Measurements from ENCODE around the gene DLGAP1.

The DLGAP1 gene

DNA sequence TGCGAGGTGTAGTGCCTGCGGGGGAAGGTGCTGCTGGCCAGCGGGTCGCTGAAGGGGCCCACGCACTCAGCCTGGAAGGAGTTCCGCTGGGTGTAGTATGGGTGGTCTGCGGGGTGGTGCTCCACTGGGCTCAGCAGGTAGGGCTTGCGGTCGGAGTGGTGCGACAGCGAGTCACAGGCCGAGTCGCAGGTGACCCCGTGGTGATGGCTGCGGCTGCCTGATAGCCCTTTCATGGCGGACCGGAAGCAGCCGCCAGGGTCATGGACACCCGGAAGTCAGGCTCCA, 575.3 kb downstream of the DLGAP1 start:
- DNase-seq: no peak

DNA sequence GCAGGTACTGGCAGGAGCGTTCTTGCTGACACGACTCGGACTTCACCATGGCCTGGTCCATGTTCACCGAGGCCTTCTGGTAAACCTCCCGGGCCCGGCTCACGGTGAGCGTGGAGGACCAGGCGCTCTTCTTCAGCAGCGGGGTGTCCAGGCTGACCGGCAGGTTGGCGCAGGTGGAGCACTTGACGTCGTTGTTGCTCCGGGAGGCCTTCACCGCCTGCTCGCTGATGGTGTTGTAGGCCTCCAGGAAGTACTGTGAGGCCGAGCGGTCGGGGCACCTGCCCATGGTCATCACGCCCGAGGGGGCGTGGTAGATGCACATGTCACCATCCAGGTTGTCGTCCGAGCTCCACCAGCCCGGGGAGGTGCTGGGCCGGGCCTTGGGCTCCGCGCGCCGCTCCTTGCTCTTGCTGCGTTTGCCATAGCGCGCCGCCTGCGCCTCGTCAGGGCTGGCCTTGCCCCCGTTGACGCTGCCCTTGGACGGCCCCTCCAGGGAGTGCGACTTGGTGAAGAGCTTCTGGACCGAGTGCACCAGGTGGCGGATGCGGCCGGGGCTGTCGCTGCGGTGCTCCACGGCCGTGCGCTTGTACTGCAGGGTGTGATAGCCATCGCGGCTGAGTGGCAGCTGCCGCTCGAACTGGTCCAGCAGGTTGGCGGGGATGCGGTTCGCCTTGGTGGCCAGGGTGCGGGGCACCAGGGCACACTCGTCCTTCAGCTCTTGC, 575.8 kb downstream of the DLGAP1 start:
- DNase-seq: no peak

DNA sequence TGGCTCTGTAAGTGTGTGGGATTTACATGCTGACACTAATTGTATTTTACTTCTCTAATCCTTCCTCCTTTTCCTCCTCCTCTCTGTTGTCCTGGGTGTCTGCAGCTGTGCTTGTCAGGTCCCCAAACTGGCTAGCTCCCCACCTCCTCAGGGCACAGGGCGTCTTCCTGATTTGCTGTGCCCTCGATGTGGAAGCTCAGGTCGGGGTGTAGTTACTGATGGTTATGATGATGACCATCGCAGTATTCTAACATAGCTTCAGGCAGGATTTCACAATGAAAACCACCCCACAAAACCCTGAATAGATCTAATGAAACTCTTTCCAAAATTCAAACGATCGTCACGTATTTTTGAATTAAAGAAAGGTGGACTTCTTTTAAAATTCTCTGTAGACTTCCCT, 576.7 kb downstream of the DLGAP1 start:
- no peak for DNase-seq

DNA sequence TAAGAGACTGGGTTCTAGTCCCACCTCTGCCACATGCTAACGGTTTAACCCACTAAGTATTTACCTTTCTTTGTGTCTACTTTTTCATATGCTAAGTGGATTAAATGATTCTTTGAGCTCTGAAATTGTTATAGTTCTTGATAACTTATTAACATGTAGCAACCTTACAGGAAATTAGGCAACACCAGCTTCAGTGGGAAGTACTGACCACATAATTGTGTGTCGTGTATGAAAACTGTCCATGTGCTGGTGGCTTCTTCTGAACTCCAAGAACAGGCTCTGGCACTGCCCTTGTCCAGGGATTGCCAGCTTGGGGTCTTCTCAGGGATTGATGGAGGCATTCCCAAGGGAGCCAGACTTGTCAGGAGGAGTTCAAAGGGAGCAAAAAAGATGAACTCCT, 577.4 kb downstream of the DLGAP1 start:
- no peak for DNase-seq

DNA sequence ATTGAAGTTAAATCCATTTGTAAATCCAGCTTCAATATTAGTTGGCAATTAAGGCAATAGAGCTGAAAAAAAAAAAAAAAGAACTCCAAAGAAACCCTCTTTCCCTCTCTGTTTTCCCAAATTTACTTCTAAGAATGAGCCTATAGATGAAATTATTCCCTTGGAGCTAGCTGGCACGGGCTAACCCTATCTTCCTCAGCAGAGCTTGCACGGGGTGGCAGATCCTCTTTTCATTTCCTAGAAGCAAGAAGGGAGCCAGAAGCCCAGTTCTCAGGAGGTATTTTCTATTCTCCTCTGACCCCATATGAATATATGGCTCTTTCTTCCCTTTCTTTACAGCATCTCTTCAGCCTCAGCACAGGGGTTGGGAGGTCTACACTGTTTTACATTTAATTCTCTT, 579.1 kb downstream of the DLGAP1 start:
- DNase-seq: no peak

DNA sequence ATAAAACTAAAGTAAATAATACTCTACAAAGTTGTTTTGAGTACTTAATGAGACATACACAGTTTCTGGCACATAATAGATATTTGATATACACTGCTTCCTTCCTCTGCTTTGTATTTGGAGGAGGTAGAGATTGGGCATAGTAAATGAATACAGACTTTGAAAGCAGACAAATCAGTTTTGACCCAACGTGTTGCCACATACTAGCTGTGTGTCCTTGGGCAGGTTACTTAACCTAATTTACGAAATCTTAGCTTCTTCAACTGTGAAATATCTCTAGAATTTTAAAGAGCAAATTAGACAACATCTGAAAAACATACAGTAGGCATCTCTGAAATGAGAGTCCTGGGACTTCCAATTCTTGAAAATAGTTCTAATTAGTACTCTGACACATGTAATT, 579.7 kb downstream of the DLGAP1 start:
- no peak for DNase-seq

DNA sequence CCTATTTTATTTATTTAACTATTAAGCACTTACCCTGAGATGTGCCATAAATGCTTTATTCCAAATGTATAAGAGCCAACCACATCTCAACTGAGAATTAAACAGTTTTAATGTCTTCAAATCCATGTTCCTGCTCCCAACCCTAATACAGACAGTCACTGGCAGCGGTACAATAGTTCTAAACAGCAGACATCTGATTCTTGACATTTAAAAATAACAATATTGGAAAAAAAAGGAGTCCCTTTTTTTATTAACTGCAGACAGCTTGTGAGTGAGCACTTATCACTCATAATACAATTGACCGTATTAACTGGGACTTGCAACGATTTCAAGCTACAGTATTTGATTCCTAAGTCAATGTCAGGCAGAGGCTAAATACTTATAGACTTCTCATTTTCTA, 580.5 kb downstream of the DLGAP1 start:
- no peak for DNase-seq

DNA sequence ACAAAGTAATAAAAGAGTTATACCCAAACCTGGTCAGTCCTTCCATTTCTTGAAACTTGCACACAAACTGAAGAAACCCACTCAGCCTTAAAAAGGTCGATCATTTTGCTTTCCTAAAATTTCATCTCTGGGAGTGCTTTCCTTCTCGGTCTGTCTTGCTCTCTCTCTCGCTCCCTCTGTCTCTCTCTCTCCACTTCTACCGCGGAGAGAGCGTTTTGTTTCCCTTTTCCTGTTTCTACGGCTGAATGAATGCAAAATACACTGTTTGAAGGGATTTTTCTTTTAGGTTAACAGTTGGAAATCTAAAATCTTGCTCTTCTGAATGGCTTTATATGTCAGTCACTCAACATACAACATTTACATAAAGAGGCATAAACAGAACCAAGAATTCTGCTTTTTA, 581.0 kb downstream of the DLGAP1 start:
- no peak for DNase-seq

DNA sequence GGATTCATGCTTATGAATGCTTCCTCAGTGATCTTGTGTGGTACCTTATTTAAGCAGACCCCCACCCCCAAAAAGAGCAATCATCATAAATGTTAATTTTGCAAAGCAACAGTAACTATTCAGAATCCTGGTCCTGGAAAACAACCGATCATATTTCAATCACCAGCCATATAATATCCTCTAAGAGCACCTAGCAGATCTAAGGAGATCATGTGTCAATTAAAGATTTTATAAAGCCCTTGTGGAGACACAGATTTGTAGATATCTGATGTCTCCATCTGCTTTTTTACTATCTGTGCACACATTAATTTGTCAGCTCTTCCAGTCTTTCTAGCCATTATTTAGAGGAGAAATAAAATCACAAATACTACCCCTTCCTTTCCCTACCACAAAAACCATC, 581.4 kb downstream of the DLGAP1 start:
- no peak for DNase-seq

DNA sequence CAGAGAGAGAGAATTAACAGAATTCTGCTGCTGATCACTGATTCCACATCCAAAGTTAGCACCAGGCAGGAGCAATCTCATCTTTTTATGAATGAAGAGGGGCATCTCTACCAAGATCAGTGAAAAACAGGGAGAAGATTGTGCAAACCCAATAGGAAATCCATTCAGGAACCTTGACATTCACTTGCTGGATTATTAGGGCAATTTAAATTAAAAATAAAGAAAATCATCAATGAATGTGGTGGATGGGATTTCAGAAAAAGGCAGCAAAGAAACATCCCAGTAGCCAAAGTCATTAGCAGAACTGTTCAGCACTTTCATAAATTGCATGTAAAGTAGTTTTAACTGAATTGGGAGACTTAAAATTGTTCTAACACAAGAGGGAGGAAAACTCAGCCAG, 581.9 kb downstream of the DLGAP1 start:
- DNase-seq: no peak

DNA sequence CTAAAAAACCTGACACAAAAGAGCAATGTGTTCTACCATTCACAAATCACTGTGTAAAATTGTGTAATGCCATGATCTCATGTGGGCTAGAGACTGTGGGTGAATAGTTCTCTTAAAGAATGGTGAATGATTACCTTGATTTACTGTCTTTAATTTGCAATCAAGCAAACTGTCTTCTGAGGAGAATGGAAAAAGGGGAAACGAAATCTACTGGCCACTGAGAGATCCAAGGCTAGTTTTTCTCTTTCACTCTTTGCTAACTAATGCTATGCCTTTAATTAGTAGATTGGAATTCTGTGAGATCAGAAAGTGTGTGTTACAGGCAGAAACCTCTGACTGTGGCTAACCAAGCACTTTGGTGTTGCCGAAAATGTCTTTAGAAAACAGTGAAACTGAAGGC, 582.5 kb downstream of the DLGAP1 start:
- no peak for DNase-seq

DNA sequence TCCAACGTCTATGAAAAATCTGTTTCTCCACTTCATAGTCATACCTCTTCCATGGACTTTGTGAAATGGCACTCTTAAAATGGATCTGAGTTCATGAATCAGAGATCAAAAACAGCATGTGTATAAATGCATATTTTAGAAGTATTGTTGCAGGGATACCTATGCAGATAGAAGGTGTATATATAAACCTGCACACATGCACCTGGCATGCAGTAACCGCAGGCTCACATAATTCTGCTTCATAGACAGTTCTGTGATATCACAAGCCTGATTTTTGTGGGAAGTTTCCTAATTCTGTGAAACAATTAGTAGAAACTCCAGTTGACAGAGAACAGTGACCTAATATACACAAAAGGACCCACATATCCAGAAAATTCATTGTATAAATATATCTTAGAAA, 583.4 kb downstream of the DLGAP1 start:
- no peak for DNase-seq

DNA sequence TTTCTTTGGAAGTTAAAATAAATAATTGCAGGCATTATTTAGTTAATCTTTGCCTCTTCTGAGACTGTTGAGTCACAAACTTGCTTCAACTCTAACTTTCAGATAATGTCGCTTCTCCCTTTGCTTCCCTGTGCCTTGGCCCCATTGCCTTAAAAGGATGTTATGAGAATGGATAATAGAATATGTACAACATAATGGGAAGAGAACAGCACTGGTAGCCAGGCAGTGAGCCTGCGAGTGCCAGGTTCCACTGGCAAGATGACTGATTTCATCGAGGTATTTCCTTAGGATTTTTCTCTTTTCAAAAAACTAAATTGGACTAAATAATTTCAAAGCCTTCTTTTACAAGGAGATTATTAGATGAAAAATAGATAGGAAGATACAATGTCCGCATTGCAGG, 584.2 kb downstream of the DLGAP1 start:
- no peak for DNase-seq

DNA sequence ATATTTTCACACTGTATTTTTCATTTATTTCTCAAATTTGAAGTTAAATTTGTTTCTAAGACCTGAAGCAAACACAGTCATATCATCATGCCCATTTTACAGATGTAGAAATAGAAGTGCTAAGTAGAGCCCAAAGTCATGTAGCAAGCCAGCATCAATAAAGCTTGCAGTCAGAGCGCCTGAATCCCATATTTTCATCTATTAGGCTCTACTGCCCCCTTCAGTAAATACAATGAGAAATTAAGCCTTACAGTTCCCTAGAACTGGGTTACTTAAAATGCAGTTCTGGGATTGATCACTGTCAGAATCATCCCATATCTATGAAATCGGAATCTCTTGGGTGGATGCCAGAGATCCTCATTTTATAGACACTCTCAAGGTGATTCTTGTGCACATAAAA, 585.3 kb downstream of the DLGAP1 start:
- peak; percentile 55 for DNase-seq

DNA sequence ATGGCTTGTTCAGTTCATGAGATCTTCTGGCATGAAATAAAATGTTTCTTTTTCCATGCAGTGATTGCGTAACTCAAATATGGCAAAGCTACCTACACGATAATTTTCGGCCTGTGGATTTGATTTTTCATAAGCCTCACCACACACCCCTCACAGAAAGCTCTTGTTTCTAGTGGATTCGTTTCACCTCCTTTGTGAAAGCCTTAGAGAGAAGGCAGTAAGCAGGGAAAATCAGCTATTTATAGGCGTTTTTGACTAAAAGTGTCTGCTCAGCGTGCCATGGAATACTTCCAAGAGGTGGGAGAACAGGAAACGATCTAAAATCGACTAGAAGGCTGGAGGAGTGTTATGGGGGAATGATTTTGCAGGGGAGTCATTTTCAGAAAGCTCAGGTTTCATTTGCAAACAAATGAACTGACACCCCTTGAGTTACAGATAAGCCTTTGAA, 587.2 kb downstream of the DLGAP1 start:
- no peak for DNase-seq

DNA sequence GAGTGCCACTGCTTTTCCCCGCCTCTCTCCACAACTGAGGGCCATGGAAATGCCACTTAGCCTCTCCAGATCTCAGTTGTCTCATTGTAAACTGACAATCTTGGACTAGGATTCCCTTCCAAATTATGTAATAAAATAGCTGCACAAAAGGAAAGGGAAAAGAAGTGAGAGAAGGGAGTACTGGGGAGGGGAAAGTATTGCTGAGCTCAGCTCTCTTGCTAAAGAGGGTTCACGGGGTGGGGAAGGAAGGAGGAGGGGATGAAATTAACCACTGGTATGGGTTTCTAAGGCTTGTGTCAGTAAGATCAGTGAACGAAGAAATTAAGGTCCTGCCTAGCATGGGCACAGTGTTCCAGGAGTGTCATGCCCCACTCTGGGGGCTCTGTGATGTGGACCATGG, 587.9 kb downstream of the DLGAP1 start:
- DNase-seq: no peak

DNA sequence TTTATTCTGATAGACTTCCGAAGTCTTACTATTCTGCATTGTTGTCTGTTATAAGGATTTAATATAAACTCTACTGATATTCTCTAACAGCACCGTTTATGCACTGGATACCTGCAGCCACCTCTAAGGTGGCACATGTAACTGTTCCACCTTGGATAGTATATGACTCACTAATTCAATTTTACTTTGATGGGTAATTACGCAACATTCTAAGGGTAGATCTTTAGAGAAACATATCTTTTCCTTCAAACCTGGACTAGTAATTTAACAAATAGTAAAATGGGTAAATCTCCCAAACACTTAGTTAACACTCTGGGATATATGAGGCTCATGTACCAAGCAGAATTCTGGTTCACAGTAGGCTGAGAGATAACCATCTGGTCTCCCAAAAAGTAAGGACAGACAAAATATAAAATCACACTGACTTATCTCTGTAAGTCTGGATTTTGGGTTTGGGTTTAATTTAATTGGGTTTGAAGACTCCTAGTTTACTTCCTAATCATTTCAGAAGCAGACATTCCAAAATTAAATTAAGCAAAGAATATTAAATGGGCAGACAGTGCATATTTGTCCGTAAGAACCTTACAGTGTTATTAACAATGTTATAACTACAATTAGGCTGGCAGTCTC, 590.3 kb downstream of the DLGAP1 start:
- DNase-seq: no peak

DNA sequence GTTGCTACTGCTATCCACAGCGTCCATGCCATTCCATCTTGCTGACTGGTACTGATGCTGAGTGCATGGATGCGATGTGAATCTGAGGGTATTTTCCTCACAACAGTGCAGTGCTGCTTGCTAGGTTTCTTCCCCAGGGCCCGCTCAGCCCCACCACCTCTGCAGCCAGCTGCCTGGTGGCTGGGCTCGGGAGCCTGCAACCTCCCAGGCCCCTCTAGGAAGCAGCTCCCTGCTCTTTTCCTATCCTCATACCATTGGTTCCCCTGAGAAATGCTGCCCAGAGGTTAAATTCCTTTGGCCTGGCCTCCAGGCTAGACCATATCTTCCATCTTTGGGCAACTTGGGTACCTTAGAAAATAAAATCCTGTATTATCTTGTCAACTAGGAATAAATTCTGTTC, 591.5 kb downstream of the DLGAP1 start:
- DNase-seq: no peak

DNA sequence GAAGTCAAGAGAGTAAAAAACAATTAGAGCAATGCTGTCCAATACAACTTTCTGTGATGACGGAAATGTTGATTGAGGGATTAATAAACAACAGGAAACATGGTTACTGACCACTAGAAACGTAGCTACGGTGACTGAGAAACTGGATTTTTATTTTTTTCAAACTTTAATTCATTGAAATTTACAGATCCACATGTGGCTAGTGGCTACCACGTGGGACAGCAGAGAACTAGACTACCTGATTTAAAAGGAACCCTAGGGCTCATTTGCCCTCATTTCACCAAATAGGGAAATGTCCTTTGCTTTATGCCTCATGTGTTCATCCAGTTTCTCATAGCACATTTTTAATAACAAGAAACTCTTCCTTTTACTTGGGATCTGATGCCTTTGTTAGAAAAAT, 592.1 kb downstream of the DLGAP1 start:
- no peak for DNase-seq

DNA sequence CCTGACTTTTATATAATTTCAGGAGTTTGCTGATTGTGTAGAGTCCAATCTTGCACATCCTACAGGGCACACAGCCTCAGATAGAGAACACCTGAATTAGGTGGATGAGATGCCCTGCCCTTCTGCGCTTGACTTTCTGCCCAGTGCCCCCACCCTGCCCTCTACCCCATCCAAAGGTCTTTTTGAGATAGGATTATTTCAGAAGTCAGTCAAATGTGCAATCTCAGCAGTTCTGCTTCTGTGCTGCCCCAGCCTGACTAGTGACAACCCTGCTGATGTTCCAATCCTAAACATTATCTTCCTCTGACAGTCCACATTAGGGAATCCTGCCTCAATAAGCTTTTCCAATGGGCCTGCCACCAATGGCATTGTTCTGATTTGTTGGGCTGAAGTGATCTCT, 593.6 kb downstream of the DLGAP1 start:
- DNase-seq: no peak

DNA sequence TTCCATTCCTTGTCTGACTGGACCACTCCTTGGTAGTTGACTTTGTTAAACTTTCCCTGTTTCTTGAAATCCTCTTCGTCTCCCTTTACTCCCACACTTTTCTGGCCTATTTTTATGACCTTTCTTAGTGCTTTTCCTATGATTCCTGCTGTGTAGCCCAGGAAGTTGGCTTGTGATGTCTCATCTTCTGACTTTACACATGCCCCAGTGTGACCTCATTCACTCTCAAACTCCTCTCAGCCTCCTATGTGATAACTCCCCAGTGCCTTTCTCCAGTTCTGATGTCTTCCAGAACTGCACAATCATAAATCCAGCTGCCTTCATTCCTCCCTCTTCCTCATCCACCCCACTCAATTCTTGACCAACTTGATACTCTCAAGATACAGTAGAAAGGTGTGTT, 597.6 kb downstream of the DLGAP1 start:
- DNase-seq: no peak

DNA sequence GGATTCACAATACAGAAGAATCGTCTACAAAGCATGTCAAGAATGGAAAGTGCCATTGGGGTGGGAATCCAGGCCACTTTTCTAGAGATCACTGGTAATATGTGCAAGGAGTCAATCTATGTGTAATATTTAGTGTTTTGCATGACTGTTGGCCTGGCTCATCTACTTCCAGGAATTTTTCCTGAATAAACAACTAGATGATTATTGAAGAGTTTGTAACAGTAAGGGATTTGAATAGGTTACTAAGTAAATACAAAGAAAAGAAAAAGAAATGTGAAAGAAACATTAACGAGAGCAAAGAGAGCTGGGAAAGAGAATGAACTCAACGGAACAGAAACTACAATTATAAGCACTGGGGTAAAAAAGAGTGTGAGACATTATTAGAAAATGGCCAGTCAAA, 599.1 kb downstream of the DLGAP1 start:
- no peak for DNase-seq

DNA sequence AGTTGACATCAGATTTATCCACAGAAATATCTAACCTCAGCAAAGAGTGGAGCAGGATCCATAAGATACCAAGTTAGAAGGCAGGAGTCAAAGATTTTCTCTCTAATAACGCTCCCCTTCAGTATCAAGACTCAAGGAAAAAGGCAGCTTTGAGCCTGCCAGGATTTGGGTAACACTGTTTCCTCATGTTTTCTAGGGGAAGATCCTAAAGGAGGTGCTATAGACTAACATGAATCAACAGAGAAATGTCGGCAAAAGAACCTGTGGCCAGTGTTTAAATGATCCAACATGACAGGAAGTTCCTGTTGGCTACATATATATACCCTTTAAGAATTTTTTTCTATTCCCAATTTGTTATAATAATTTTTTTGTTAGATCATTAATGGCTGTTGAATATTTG, 602.8 kb downstream of the DLGAP1 start:
- DNase-seq: no peak

DNA sequence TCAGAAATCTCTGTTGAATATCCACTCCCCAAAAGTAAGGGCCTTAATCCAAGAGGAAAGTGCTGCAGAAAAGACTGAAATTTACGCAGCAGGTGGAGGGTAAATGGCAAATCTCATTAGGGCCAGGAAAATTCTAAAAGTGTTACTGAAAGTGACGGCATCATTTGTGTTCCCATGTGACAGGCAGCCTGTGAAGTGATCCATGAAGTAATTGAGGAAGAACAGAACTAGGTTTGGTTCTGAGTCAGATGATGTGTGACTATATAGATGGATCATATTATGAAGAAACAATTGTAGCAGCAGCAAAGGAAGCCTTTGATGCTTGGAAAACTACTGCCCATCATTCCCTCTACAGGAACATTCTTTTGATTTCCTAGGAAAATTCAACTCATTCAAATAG, 603.9 kb downstream of the DLGAP1 start:
- no peak for DNase-seq

DNA sequence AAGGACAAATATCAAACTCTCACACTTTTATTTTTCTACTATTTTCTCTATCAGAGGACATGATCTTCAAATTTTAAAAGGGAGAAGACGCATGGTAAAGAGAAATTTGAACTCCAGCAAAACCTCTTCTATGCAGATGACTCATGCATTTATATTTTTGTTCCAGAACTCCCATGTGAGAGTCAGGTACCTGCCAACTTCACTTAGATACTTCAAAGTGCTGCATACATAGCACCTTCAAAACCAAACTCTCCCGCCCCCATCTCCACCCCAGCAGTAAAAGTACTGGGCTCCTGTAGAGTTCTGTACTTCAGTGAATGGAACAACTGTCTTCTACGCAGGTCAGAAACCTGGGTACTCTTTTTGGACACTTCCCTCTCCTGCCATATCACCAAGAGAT, 606.8 kb downstream of the DLGAP1 start:
- DNase-seq: no peak

Measured in NCI-H1417 treated with DMSO at 0.1 percent for 48 hours (cell line).